GM19452 (cell line): ENCODE data around the gene NME9.

Experiments
- ATAC-seq: cut with Tn5 transposase; IDR thresholded peaks from one replicate; pipeline ENCODE4 v1.9.1; 2021; ENCODE audit not compliant: unreplicated experiment

NME9 gene

GRCh38 chr3:138363322-138363721 is 33.7 kb upstream of the NME9 start:
- ATAC-seq, result no peak

GRCh38 chr3:138362538-138362937 is 32.9 kb upstream of the NME9 start:
- ATAC-seq, result no peak

GRCh38 chr3:138361561-138361971 is 31.9 kb upstream of the NME9 start:
- ATAC-seq, result no peak

GRCh38 chr3:138360869-138361525 is 31.3 kb upstream of the NME9 start:
- ATAC-seq, result no peak

GRCh38 chr3:138359919-138360868 is 30.5 kb upstream of the NME9 start:
- no peak for ATAC-seq

GRCh38 chr3:138359148-138359918 is 29.7 kb upstream of the NME9 start:
- ATAC-seq, result no peak

- no peak for ATAC-seq
Measured at GRCh38 chr3:138356730-138357405, 27.2 kb upstream of the NME9 start.

- no peak for ATAC-seq
Measured at GRCh38 chr3:138355071-138355470, 25.4 kb upstream of the NME9 start.

GRCh38 chr3:138354376-138354775 is 24.7 kb upstream of the NME9 start:
- no peak for ATAC-seq

- no peak for ATAC-seq
Measured at GRCh38 chr3:138351916-138352550, 22.4 kb upstream of the NME9 start.

- ATAC-seq, result no peak
Measured at GRCh38 chr3:138351151-138351550, 21.5 kb upstream of the NME9 start.

- no peak for ATAC-seq
Measured at GRCh38 chr3:138349926-138350665, 20.4 kb upstream of the NME9 start.

- no peak for ATAC-seq
Measured at GRCh38 chr3:138348754-138349739, 19.4 kb upstream of the NME9 start.

GRCh38 chr3:138347960-138348753 is 18.5 kb upstream of the NME9 start, which contains the start of gene MRAS:
Gene MRAS, plus strand, starts transcription at chr3:138348579. Its CDS starts 24,305 bp downstream, at chr3:138372884.
- no peak for ATAC-seq

- no peak for ATAC-seq
Measured at GRCh38 chr3:138344754-138345153, 15.1 kb upstream of the NME9 start.

GRCh38 chr3:138340511-138340910 is 10.9 kb upstream of the NME9 start:
- no peak for ATAC-seq

GRCh38 chr3:138338811-138339210 is 9.2 kb upstream of the NME9 start:
- no peak for ATAC-seq

GRCh38 chr3:138338244-138338643 is 8.6 kb upstream of the NME9 start:
- no peak for ATAC-seq
